HepG2 (cell line): ENCODE data around the gene HOXD3. TPM values are rescaled to one million over a fixed set of nuclear protein-coding genes. Genes with fewer than 3 reads are reported as not detected.

Source experiments
- AHR ChIP-seq: IDR thresholded peaks from 2 replicates; pipeline ENCODE4 v1.6.1; 2018; ENCODE audit warnings: missing genetic modification reagents, missing compliant biosample characterization
- CBX1 ChIP-seq: IDR thresholded peaks from one replicate; pipeline ENCODE4 v1.6.1; 2016; ENCODE audit warnings: antibody characterized with exemption, low read depth
- CENPX ChIP-seq: sonication (generic); formaldehyde crosslinking; IDR thresholded peaks from 2 replicates; pipeline ENCODE4 v1.9.0; 2021; ENCODE audit warnings: mild to moderate bottlenecking, missing genetic modification reagents, moderate library complexity
- DNMT3B ChIP-seq: conservative IDR thresholded peaks from 2 replicates; pipeline ENCODE4 v1.6.1; 2016; ENCODE audit warnings: missing biosample characterization, control low read depth
- GTF2F1 ChIP-seq: fragments of 150-350 bp; IDR thresholded peaks from 2 replicates; pipeline ENCODE4 v1.6.1; 2014; ENCODE audit warnings: low read length
- HNRNPUL1 ChIP-seq: fragments of 200-400 bp; formaldehyde crosslinking; IDR thresholded peaks from 2 replicates; pipeline ENCODE4 v1.6.1; 2017; ENCODE audit warnings: low read depth, mild to moderate bottlenecking, low read length, moderate library complexity
- IKZF4 ChIP-seq: sonication (generic); formaldehyde crosslinking; IDR thresholded peaks from 2 replicates; pipeline ENCODE4 v1.5.1; 2020; ENCODE audit warnings: borderline replicate concordance, mild to moderate bottlenecking, low read depth, missing genetic modification reagents; ENCODE audit errors: not compliant biosample characterization
- KDM6A ChIP-seq: IDR thresholded peaks from 2 replicates; pipeline ENCODE4 v1.6.1; 2016; ENCODE audit warnings: low read depth
- REPIN1 ChIP-seq: sonication (generic); formaldehyde crosslinking; IDR thresholded peaks from 2 replicates; pipeline ENCODE4 v1.8.0; 2022; ENCODE audit warnings: missing genetic modification reagents, low read depth, mild to moderate bottlenecking, borderline replicate concordance
- SKIL ChIP-seq: sonication (generic); formaldehyde crosslinking; IDR thresholded peaks from 2 replicates; pipeline ENCODE4 v1.8.0; 2022; ENCODE audit warnings: missing genetic modification reagents, mild to moderate bottlenecking, moderate library complexity, borderline replicate concordance
- SMARCE1 ChIP-seq: fragments of 450-650 bp; IDR thresholded peaks from 2 replicates; pipeline ENCODE4 v1.6.1; 2017; ENCODE audit warnings: borderline replicate concordance
- TBL1XR1 ChIP-seq: fragments of 150-350 bp; IDR thresholded peaks from 2 replicates; pipeline ENCODE4 v1.6.1; 2014; ENCODE audit warnings: borderline replicate concordance, low read length; ENCODE audit not compliant: partially characterized antibody
- TBX2 ChIP-seq: sonication (generic); formaldehyde crosslinking; IDR thresholded peaks from 2 replicates; pipeline ENCODE4 v1.5.0; 2020; ENCODE audit warnings: missing genetic modification reagents, mild to moderate bottlenecking, borderline replicate concordance
- ZKSCAN5 ChIP-seq: sonication (generic); formaldehyde crosslinking; IDR thresholded peaks from 2 replicates; pipeline ENCODE4 v1.5.1; 2020; ENCODE audit warnings: mild to moderate bottlenecking, missing genetic modification reagents
- ZNF335 ChIP-seq: sonication (generic); formaldehyde crosslinking; IDR thresholded peaks from 2 replicates; pipeline ENCODE4 v1.4.0; 2020; ENCODE audit warnings: missing genetic modification reagents
- ZNF354B ChIP-seq: sonication (generic); formaldehyde crosslinking; IDR thresholded peaks from 2 replicates; pipeline ENCODE4 v1.8.0; 2022; ENCODE audit warnings: mild to moderate bottlenecking, missing genetic modification reagents
- ZNF460 ChIP-seq: sonication (generic); formaldehyde crosslinking; IDR thresholded peaks from 2 replicates; pipeline ENCODE4 v1.5.1; 2020; ENCODE audit warnings: missing genetic modification reagents, mild to moderate bottlenecking, borderline replicate concordance
- ZNF678 ChIP-seq: sonication (generic); formaldehyde crosslinking; IDR thresholded peaks from 2 replicates; pipeline ENCODE4 v1.4.0; 2020; ENCODE audit warnings: mild to moderate bottlenecking, missing genetic modification reagents
- ZNF775 ChIP-seq: sonication (generic); formaldehyde crosslinking; IDR thresholded peaks from 2 replicates; pipeline ENCODE4 v1.4.0; 2020; ENCODE audit warnings: missing genetic modification reagents, mild to moderate bottlenecking, moderate library complexity, borderline replicate concordance
- ZSCAN29 ChIP-seq: sonication (generic); formaldehyde crosslinking; conservative IDR thresholded peaks from 2 replicates; pipeline ENCODE4 v1.4.0; 2020; ENCODE audit warnings: mild to moderate bottlenecking, missing genetic modification reagents
- ZSCAN9 ChIP-seq: IDR thresholded peaks from 2 replicates; pipeline ENCODE4 v1.6.1; 2016; ENCODE audit warnings: borderline replicate concordance
- polyA plus RNA-seq, 8 experiments: library from polyadenylated mRNA; depleted of rRNA in 3 of 8; stranded (reverse) in 7 of 8; unstranded in 1 of 8; fragments of >200 nt; fragmentation: Illumina TruSeq in 4 of 8; extraction: Trizol in 4 of 8; gene quantifications; 2 replicates each; pipeline versions ENCODE4 v1.2.1 to v1.2.3, GENCODE V29; 2011 to 2016; ENCODE audit warnings: low read depth in 4 of 8, missing spikeins in 1 of 8, mixed read lengths in 1 of 8; ENCODE audit not compliant: insufficient read depth in 1 of 8
- total RNA-seq, 5 experiments: library from RNA; depleted of rRNA; stranded (reverse); fragments of >200 nt; fragmentation: Illumina TruSeq; extraction: Trizol; gene quantifications; 2 replicates each; pipeline ENCODE4 v1.2.3, GENCODE V29; 2016; ENCODE audit warnings: low read depth in 1 of 5
- TF ChIP-seq, protein P1 (sequence below): sonication (generic); IDR thresholded peaks from 2 replicates; pipeline ENCODE4 v1.6.1; 2016; ENCODE audit warnings: low read depth, borderline replicate concordance
- TF ChIP-seq, protein P2 (sequence below): sonication (generic); formaldehyde crosslinking; conservative IDR thresholded peaks from 2 replicates; pipeline ENCODE4 v1.4.0; 2020; ENCODE audit warnings: missing genetic modification reagents

HOXD3 gene
- total and polyA plus RNA-seq, 2 of the 13 experiments (the other 11 are each of a cell fraction or from before 2014, with no cell fraction given) = 0.05 to 0.09 TPM

GRCh38 chr2:176172895-176173566 is 15.9 kb downstream of the HOXD3 start (continued):
- TF ChIP-seq SKIL (no peak; the same call in 1 of the 2 replicates), IKZF4 (no peak), GTF2F1 (no peak), AHR (CRISPR knock-in tag) (no peak), CBX1 (no peak), ZNF335 (CRISPR knock-in tag) (no peak), ZKSCAN5 (CRISPR knock-in tag) (no peak), KDM6A (CRISPR knock-in tag) (no peak), ZSCAN9 (CRISPR knock-in tag) (no peak), HNRNPUL1 (no peak), ZNF460 (CRISPR knock-in tag) (no peak), TBL1XR1 (no peak), ZNF678 (CRISPR knock-in tag) (no peak), ZSCAN29 (no peak), SMARCE1 (no peak), TBX2 (CRISPR knock-in tag) (peak; percentile 77), DNMT3B (no peak), REPIN1 (CRISPR knock-in tag) (no peak), ZNF354B (CRISPR knock-in tag) (no peak), ZNF775 (CRISPR knock-in tag) (no peak), CENPX (CRISPR knock-in tag) (no peak)
- TF ChIP-seq, protein P1, sequence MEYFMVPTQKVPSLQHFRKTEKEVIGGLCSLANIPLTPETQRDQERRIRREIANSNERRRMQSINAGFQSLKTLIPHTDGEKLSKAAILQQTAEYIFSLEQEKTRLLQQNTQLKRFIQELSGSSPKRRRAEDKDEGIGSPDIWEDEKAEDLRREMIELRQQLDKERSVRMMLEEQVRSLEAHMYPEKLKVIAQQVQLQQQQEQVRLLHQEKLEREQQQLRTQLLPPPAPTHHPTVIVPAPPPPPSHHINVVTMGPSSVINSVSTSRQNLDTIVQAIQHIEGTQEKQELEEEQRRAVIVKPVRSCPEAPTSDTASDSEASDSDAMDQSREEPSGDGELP = no peak
- TF ChIP-seq, protein P2, sequence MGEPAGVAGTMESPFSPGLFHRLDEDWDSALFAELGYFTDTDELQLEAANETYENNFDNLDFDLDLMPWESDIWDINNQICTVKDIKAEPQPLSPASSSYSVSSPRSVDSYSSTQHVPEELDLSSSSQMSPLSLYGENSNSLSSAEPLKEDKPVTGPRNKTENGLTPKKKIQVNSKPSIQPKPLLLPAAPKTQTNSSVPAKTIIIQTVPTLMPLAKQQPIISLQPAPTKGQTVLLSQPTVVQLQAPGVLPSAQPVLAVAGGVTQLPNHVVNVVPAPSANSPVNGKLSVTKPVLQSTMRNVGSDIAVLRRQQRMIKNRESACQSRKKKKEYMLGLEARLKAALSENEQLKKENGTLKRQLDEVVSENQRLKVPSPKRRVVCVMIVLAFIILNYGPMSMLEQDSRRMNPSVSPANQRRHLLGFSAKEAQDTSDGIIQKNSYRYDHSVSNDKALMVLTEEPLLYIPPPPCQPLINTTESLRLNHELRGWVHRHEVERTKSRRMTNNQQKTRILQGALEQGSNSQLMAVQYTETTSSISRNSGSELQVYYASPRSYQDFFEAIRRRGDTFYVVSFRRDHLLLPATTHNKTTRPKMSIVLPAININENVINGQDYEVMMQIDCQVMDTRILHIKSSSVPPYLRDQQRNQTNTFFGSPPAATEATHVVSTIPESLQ (CRISPR knock-in tag) = no peak
